Activated CD8-positive, alpha-beta memory T cell treated with anti-CD3 and anti-CD28 coated beads for 4 hours (primary cell): ENCODE data around the gene ARID5A.

Source experiments
- DNase-seq, 2 donors: peaks; one replicate each; pipeline ENCODE4 v3.0.0-alpha.2; 2020; ENCODE audit warnings: low read depth in 2 of 2

The ARID5A gene

GRCh38 chr2:96601382-96602292 is 65.1 kb downstream of the ARID5A start:
- DNase-seq, result no peak
